HEK293 (cell line): ENCODE data around the gene EXD3.

ENCODE experiments used
- CTCF ChIA-PET: fragments of 350-600 bp; formaldehyde crosslinking; extraction: SDS; loops from one replicate; lab custom pipeline; 2021; ENCODE audit warnings: antibody characterized with exemption; lab: Yijun Ruan, JAX
- POLR2A ChIA-PET: fragments of 300-600 bp; formaldehyde crosslinking; extraction: SDS; loops from one replicate; lab custom pipeline; 2020; ENCODE audit warnings: antibody characterized with exemption, inconsistent platforms; lab: Yijun Ruan, JAX
- H3K27ac ChIP-seq: fragments of 200-500 bp; sonication (Bioruptor generic); 2 replicates; pipeline ENCODE4 v1.5.1; 2014; ENCODE audit warnings: low read depth, low read length, control low read depth, inconsistent platforms; ENCODE audit errors: extremely low read depth
- H3K36me3 ChIP-seq, 2 experiments: fragments of 200-500 bp in 1 of 2; sonication (Bioruptor generic) in 1 of 2; 1 replicate in 1 of 2; 2 replicates in 1 of 2; pipeline ENCODE4 v1.5.1; 2014 to 2017; ENCODE audit warnings: inconsistent platforms in 2 of 2, low read length in 2 of 2; ENCODE audit not compliant: control insufficient read depth in 2 of 2, insufficient read depth in 1 of 2
- H3K4me1 ChIP-seq: fragments of 200-500 bp; sonication (Bioruptor generic); 2 replicates; pipeline ENCODE4 v1.5.1; 2014; ENCODE audit warnings: mild to moderate bottlenecking, low read length, inconsistent platforms; ENCODE audit not compliant: control insufficient read depth, insufficient read depth
- H3K4me3 ChIP-seq: 2 replicates; pipeline ENCODE4 v1.5.1; 2011; ENCODE audit warnings: low read depth, mild to moderate bottlenecking, control low read depth, low read length, moderate library complexity
- H3K9me3 ChIP-seq: fragments of 200-500 bp; sonication (Bioruptor generic); 2 replicates; pipeline ENCODE4 v1.5.1; 2014; ENCODE audit warnings: low read depth, low read length, inconsistent platforms; ENCODE audit not compliant: control insufficient read depth, insufficient read depth
- BCL11B ChIP-seq: fragments of 450-650 bp; formaldehyde crosslinking; IDR thresholded peaks from 2 replicates; pipeline ENCODE4 v1.5.1; 2016; ENCODE audit warnings: low read depth, missing biosample characterization, missing genetic modification characterization
- EGR2 ChIP-seq: fragments of 450-650 bp; formaldehyde crosslinking; IDR thresholded peaks from 2 replicates; pipeline ENCODE4 v1.5.1; 2016; ENCODE audit warnings: low read depth, missing biosample characterization, missing genetic modification characterization
- GLI4 ChIP-seq: fragments of 450-650 bp; formaldehyde crosslinking; IDR thresholded peaks from 2 replicates; pipeline ENCODE4 v1.5.1; 2016; ENCODE audit warnings: missing biosample characterization, missing genetic modification characterization
- GLIS1 ChIP-seq: fragments of 450-650 bp; formaldehyde crosslinking; IDR thresholded peaks from 2 replicates; pipeline ENCODE4 v1.5.1; 2016; ENCODE audit warnings: missing biosample characterization, missing genetic modification characterization
- GLIS2 ChIP-seq: fragments of 450-650 bp; formaldehyde crosslinking; IDR thresholded peaks from 2 replicates; pipeline ENCODE4 v1.5.1; 2016; ENCODE audit warnings: missing biosample characterization, missing genetic modification characterization
- HIC1 ChIP-seq: fragments of 450-650 bp; formaldehyde crosslinking; IDR thresholded peaks from 2 replicates; pipeline ENCODE4 v1.5.1; 2016; ENCODE audit warnings: missing biosample characterization, missing genetic modification characterization
- KLF17 ChIP-seq: fragments of 450-650 bp; formaldehyde crosslinking; IDR thresholded peaks from 2 replicates; pipeline ENCODE4 v1.5.1; 2016; ENCODE audit warnings: missing biosample characterization, missing genetic modification characterization
- KLF7 ChIP-seq: fragments of 450-650 bp; formaldehyde crosslinking; IDR thresholded peaks from 2 replicates; pipeline ENCODE4 v1.5.1; 2016; ENCODE audit warnings: missing biosample characterization, missing genetic modification characterization, borderline replicate concordance
- KLF8 ChIP-seq: fragments of 450-650 bp; formaldehyde crosslinking; IDR thresholded peaks from 2 replicates; pipeline ENCODE4 v1.5.1; 2016; ENCODE audit warnings: missing biosample characterization, missing genetic modification characterization
- PATZ1 ChIP-seq: fragments of 450-650 bp; formaldehyde crosslinking; IDR thresholded peaks from 2 replicates; pipeline ENCODE4 v1.5.1; 2016; ENCODE audit warnings: missing biosample characterization, missing genetic modification characterization
- ZBTB48 ChIP-seq: fragments of 450-650 bp; formaldehyde crosslinking; IDR thresholded peaks from 2 replicates; pipeline ENCODE4 v1.5.1; 2016; ENCODE audit warnings: missing biosample characterization, missing genetic modification characterization
- ZBTB7A ChIP-seq: fragments of 450-650 bp; formaldehyde crosslinking; IDR thresholded peaks from 2 replicates; pipeline ENCODE4 v1.5.1; 2016; ENCODE audit warnings: low read depth, missing biosample characterization, missing genetic modification characterization
- ZEB2 ChIP-seq: fragments of 450-650 bp; formaldehyde crosslinking; IDR thresholded peaks from 2 replicates; pipeline ENCODE4 v1.5.1; 2016; ENCODE audit warnings: missing biosample characterization, missing genetic modification characterization
- ZNF175 ChIP-seq: fragments of 450-650 bp; formaldehyde crosslinking; IDR thresholded peaks from 2 replicates; pipeline ENCODE4 v1.5.1; 2016; ENCODE audit warnings: missing biosample characterization, missing genetic modification characterization
- ZNF26 ChIP-seq: fragments of 450-650 bp; formaldehyde crosslinking; IDR thresholded peaks from 2 replicates; pipeline ENCODE4 v1.5.1; 2016; ENCODE audit warnings: missing biosample characterization, missing genetic modification characterization
- ZNF280D ChIP-seq: fragments of 450-650 bp; formaldehyde crosslinking; IDR thresholded peaks from 2 replicates; pipeline ENCODE4 v1.5.1; 2016; ENCODE audit warnings: missing biosample characterization, missing genetic modification characterization
- ZNF37A ChIP-seq: fragments of 450-650 bp; IDR thresholded peaks from 2 replicates; pipeline ENCODE4 v1.5.1; 2018; ENCODE audit warnings: missing biosample characterization, missing genetic modification characterization
- ZNF658 ChIP-seq: fragments of 450-650 bp; formaldehyde crosslinking; IDR thresholded peaks from 2 replicates; pipeline ENCODE4; 2016; ENCODE audit warnings: missing biosample characterization, missing genetic modification characterization
- ZNF670 ChIP-seq: fragments of 450-650 bp; formaldehyde crosslinking; IDR thresholded peaks from 2 replicates; pipeline ENCODE4 v1.5.1; 2016; ENCODE audit warnings: missing biosample characterization, missing genetic modification characterization, low read depth
- ZNF76 ChIP-seq: fragments of 450-650 bp; formaldehyde crosslinking; IDR thresholded peaks from 2 replicates; pipeline ENCODE4; 2016; ENCODE audit warnings: low read depth, missing biosample characterization, missing genetic modification characterization, borderline replicate concordance
- ZNF768 ChIP-seq: fragments of 450-650 bp; formaldehyde crosslinking; IDR thresholded peaks from 2 replicates; pipeline ENCODE4 v1.5.1; 2018; ENCODE audit warnings: missing biosample characterization, mild to moderate bottlenecking, missing genetic modification characterization
- ZNF785 ChIP-seq: fragments of 450-650 bp; formaldehyde crosslinking; IDR thresholded peaks from 2 replicates; pipeline ENCODE4 v1.5.1; 2016; ENCODE audit warnings: missing biosample characterization, missing genetic modification characterization

EXD3 gene

GRCh38 chr9:137439158-137439714 is 16.3 kb upstream of the EXD3 start (continued):
- TF ChIP-seq HIC1 (peak; percentile 80), ZNF768 (tag by site-specific recombination) (0 out of 2 replicates have a peak, but pooled peaks have one; percentile 12), GLI4 (tag by site-specific recombination) (no peak), ZEB2 (no peak), ZNF658 (tag by site-specific recombination) (no peak), BCL11B (tag by site-specific recombination) (peak; percentile 39; the same call in 1 of the 2 replicates), ZBTB48 (tag by site-specific recombination) (no peak), ZNF785 (tag by site-specific recombination) (no peak), ZNF26 (tag by site-specific recombination) (no peak), ZNF280D (tag by site-specific recombination) (no peak)

GRCh38 chr9:137438591-137439157 is 15.7 kb upstream of the EXD3 start:
- H3K36me3 ChIP-seq = no peaks in the 10 kb centered on the region
- no peak overlapping the region for H3K4me3 ChIP-seq
- H3K27ac ChIP-seq = no peak overlapping the region
- no peaks in the 10 kb centered on the region for H3K9me3 ChIP-seq
- CTCF ChIA-PET = no interaction called here
- TF ChIP-seq KLF7 (tag by site-specific recombination) = no peak
- no peak for TF ChIP-seq EGR2
- TF ChIP-seq GLIS1 (tag by site-specific recombination) = peak; percentile 66
- 0 out of 2 replicates have a peak, but pooled peaks have one; percentile 11 for TF ChIP-seq KLF8 (tag by site-specific recombination)
- no peak for TF ChIP-seq KLF17
- no peak for TF ChIP-seq ZNF37A (tag by site-specific recombination)
- TF ChIP-seq ZBTB7A (tag by site-specific recombination) = 0 out of 2 replicates have a peak, but pooled peaks have one; percentile 17
- no peak for TF ChIP-seq ZNF670
- TF ChIP-seq ZNF175 (tag by site-specific recombination) = no peak
- TF ChIP-seq GLIS2 (tag by site-specific recombination) = peak; percentile 51
- no peak for TF ChIP-seq ZNF76 (tag by site-specific recombination)
- TF ChIP-seq PATZ1 (tag by site-specific recombination) = peak; percentile 28; the same call in 1 of the 2 replicates
- TF ChIP-seq, all 188 proteins: peak for 5
- H3K4me1 ChIP-seq = no peaks in the 10 kb centered on the region
- POLR2A ChIA-PET = no interaction called here
